C4-2B (cell line): ENCODE data around the gene PLXNA2.

Experiments used
- CTCF ChIP-seq: fragments of 450-650 bp; conservative IDR thresholded peaks from 2 replicates; pipeline ENCODE4 v1.5.1; 2017; ENCODE audit warnings: mild to moderate bottlenecking
- ZFX ChIP-seq: fragments of 450-650 bp; IDR thresholded peaks from 2 replicates; pipeline ENCODE4 v1.6.1; 2017

- TF ChIP-seq CTCF (no peak), ZFX (no peak)
These were observed 244.8 kb downstream of the PLXNA2 start for GRCh38 chr1:207999274-207999915.
